ENCODE results near the gene CFAP69. TPM values are rescaled to one million over a fixed set of nuclear protein-coding genes. Genes with fewer than 3 reads are reported as not detected.

CFAP69 gene
- total RNA-seq, 2 donors from 2014 or later = 3.8 to 14.0 TPM

GRCh38 chr7:90225181-90225580 is 19.8 kb upstream of the CFAP69 start:
- no peak overlapping the region for H3K4me3 ChIP-seq
- no peaks in the 10 kb centered on the region for H3K27me3 ChIP-seq (replicated peaks; ENCODE audit: insufficient read depth)
- ATAC-seq (ENCODE audit: insufficient number of reproducible peaks, low FRiP score, low read depth) = no peak
- peaks cover 8% of the 10 kb centered on the region for H3K36me3 ChIP-seq
- no peak overlapping the region for H3K27ac ChIP-seq
- no peak for DNase-seq (ENCODE audit: low spot score)
- H3K4me1 ChIP-seq (ENCODE audit: control insufficient read depth in 1 of 2, low read depth in 2 of 2) = no peaks in the 10 kb centered on the region
- no peaks in the 10 kb centered on the region for H3K9me3 ChIP-seq
- no peak for TF ChIP-seq CTCF (IDR thresholded peaks at IDR 0.05)

GRCh38 chr7:90225601-90226000 is 19.4 kb upstream of the CFAP69 start:
- Histone ChIP-seq H3K27me3 (replicated peaks; ENCODE audit: insufficient read depth) (no peaks in the 10 kb centered on the region), H3K36me3 (peaks cover 8% of the 10 kb centered on the region), H3K9me3 (no peaks in the 10 kb centered on the region), H3K4me3 (no peak overlapping the region), H3K27ac (no peak overlapping the region), H3K4me1 (ENCODE audit: control insufficient read depth in 1 of 2, low read depth in 2 of 2) (no peaks in the 10 kb centered on the region)
- TF ChIP-seq CTCF (IDR thresholded peaks at IDR 0.05) = no peak
- DNase-seq (ENCODE audit: low spot score) (no peak), ATAC-seq (ENCODE audit: insufficient number of reproducible peaks, low FRiP score, low read depth) (no peak)

- ATAC-seq (ENCODE audit: insufficient number of reproducible peaks, low FRiP score, low read depth) (no peak), DNase-seq (ENCODE audit: low spot score) (no peak)
- no peak overlapping the region for H3K4me3 ChIP-seq
- no peaks in the 10 kb centered on the region for H3K9me3 ChIP-seq
- no peak for TF ChIP-seq CTCF (IDR thresholded peaks at IDR 0.05)
- H3K27ac ChIP-seq = no peak overlapping the region
- H3K4me1 ChIP-seq (ENCODE audit: control insufficient read depth in 1 of 2, low read depth in 2 of 2) = no peaks in the 10 kb centered on the region
- peaks cover 8% of the 10 kb centered on the region for H3K36me3 ChIP-seq
- no peaks in the 10 kb centered on the region for H3K27me3 ChIP-seq (replicated peaks; ENCODE audit: insufficient read depth)
Observed at GRCh38 chr7:90227259-90227658, 17.7 kb upstream of the CFAP69 start.

GRCh38 chr7:90229682-90230081 is 15.3 kb upstream of the CFAP69 start:
- Histone ChIP-seq H3K27ac (no peak overlapping the region), H3K9me3 (no peaks in the 10 kb centered on the region), H3K36me3 (peaks cover 8% of the 10 kb centered on the region), H3K27me3 (replicated peaks; ENCODE audit: insufficient read depth) (no peaks in the 10 kb centered on the region), H3K4me1 (ENCODE audit: control insufficient read depth in 1 of 2, low read depth in 2 of 2) (no peaks in the 10 kb centered on the region), H3K4me3 (no peak overlapping the region)
- DNase-seq (ENCODE audit: low spot score) (no peak), ATAC-seq (ENCODE audit: insufficient number of reproducible peaks, low FRiP score, low read depth) (no peak)
- no peak for TF ChIP-seq CTCF (IDR thresholded peaks at IDR 0.05)

- Histone ChIP-seq H3K9me3 (no peaks in the 10 kb centered on the region), H3K4me3 (no peak overlapping the region), H3K27ac (no peak overlapping the region), H3K4me1 (ENCODE audit: control insufficient read depth in 1 of 2, low read depth in 2 of 2) (no peaks in the 10 kb centered on the region), H3K36me3 (peaks cover 8% of the 10 kb centered on the region), H3K27me3 (replicated peaks; ENCODE audit: insufficient read depth) (no peaks in the 10 kb centered on the region)
- DNase-seq (ENCODE audit: low spot score) = no peak
- no peak for ATAC-seq (ENCODE audit: insufficient number of reproducible peaks, low FRiP score, low read depth)
- no peak for TF ChIP-seq CTCF (IDR thresholded peaks at IDR 0.05)
Observed at GRCh38 chr7:90230834-90231233, 14.1 kb upstream of the CFAP69 start.
